Activated T-helper 2 cell treated with anti-CD3 and anti-CD28 coated beads, Interferon-gamma antibody, Interleukin-2, Interleukin-4, amounts not matched to agents 10 μg/mL and 5 μg/mL and 100 μg/mL, durations not matched to agents 14 hours and 24 hours and 36 hours (primary cell): Measurements from ENCODE around the gene HMG20A. TPM values are rescaled to one million over a fixed set of nuclear protein-coding genes. Genes with fewer than 3 reads are reported as not detected.

Experiments used
- DNase-seq: peaks from one replicate; pipeline ENCODE4 v3.0.0; 2021; ENCODE audit warnings: low spot score
- H3K27ac Mint-ChIP-seq: one replicate; pipeline ENCODE4 v1.8.0; 2021; ENCODE audit warnings: mixed read lengths
- H3K27me3 Mint-ChIP-seq: one replicate; pipeline ENCODE4 v1.8.0; 2021; ENCODE audit warnings: low read depth, mixed read lengths
- H3K36me3 Mint-ChIP-seq: one replicate; pipeline ENCODE4 v1.8.0; 2021; ENCODE audit warnings: low read depth, mixed read lengths
- H3K4me1 Mint-ChIP-seq: one replicate; pipeline ENCODE4 v1.8.0; 2021; ENCODE audit warnings: low read depth, mixed read lengths
- H3K4me3 Mint-ChIP-seq: one replicate; pipeline ENCODE4 v1.8.0; 2021; ENCODE audit warnings: low read depth, mild to moderate bottlenecking, moderate library complexity, mixed read lengths
- H3K9me3 Mint-ChIP-seq: one replicate; pipeline ENCODE4 v1.8.0; 2021; ENCODE audit warnings: mixed read lengths
- intact Hi-C: fragments of 100-400 bp; cut with micrococcal nuclease; formaldehyde crosslinking; loops from one replicate; pipeline ENCODE4 v1.15.1; 2023
- total RNA-seq: library from RNA; stranded (reverse); gene quantifications from 2 replicates; pipeline ENCODE4 v1.2.3, GENCODE V29; 2022

HMG20A gene
- total RNA-seq, 1 donor from 2014 or later: 43.8 TPM

DNA sequence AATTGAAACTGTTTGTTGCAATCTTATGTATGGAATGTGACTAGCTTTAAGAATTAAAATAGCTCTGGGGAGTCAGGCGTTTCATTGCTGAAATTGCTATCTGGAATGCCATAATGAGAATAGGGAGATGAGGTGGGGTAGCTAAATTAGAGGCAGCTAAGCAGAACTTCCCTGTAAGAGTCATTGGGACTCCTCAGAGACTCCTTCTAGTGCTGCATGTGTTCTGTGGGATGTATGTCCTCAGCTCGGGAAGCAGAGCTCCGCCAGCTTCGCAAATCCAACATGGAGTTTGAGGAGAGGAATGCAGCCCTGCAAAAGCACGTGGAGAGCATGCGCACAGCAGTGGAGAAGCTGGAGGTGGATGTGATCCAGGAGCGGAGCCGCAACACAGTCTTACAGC is 57.4 kb downstream of the HMG20A start:
- Mint-ChIP-seq H3K36me3 (peaks cover 53% of the 10 kb centered on the region), H3K4me3 (no peak overlapping the region), H3K9me3 (no peaks in the 10 kb centered on the region), H3K27ac (no peak overlapping the region), H3K4me1 (peaks cover 9% of the 10 kb centered on the region), H3K27me3 (no peaks in the 10 kb centered on the region)
- no peak for DNase-seq
- intact Hi-C loops: no loop called here

DNA sequence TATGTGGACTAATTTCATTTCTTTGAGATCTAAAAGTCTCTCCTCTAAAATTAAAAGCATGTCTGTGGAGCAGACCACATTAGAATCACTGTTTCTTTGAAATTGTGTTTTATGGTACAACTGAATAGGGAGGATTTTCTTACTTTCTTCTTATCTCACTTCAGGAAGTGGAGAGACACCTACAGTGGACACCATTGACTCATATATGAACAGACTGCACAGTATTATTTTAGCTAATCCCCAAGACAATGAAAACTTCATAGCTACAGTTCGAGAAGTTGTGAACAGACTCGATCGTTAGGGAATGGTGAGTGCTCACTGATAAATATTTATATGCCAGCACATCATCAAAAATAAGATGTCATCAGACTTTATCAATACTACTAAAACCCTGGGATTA is 58.3 kb downstream of the HMG20A start:
- peaks cover 52% of the 10 kb centered on the region for H3K36me3 Mint-ChIP-seq
- H3K4me3 Mint-ChIP-seq: no peak overlapping the region
- H3K9me3 Mint-ChIP-seq: no peaks in the 10 kb centered on the region
- no peak overlapping the region for H3K27ac Mint-ChIP-seq
- DNase-seq: no peak
- intact Hi-C loops: no loop called here
- peaks cover 9% of the 10 kb centered on the region for H3K4me1 Mint-ChIP-seq
- no peaks in the 10 kb centered on the region for H3K27me3 Mint-ChIP-seq

DNA sequence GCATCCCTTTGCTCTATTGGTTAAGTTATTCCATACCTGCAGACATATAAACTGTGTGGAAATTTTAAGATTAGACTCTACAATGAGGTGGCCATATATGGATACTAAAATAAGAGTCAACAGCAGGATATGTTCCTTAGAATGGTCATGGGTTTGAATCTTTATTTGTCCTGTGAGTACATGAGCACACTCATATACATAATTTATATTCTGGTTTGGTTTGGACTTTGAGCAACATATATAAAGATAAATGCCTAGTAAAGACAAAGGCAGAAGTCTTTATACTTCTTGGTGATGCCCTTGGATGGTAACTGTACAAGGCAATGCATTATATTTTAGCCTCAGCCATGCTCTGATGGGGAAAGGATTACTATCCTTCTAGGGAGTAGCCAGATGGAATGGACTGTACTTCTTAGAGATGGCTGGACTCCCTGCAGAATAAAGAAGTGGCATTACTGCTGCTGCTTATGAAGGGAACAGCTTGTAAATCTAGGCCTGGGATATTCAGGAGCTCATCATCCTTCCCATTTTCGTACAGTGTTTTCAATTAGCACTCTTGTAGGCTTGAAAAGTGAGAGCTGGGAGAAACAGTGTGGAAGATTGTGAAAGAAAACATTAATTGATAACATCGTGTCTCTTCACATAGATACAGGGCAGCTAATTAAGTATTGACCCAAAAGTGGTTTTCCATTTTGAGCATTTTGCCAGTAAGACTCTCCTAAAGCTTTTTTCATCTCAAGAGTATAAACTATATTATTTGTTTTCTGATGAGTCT is 60.4 kb downstream of the HMG20A start:
- no peaks in the 10 kb centered on the region for H3K27me3 Mint-ChIP-seq
- H3K27ac Mint-ChIP-seq: no peak overlapping the region
- H3K4me3 Mint-ChIP-seq: no peak overlapping the region
- H3K4me1 Mint-ChIP-seq: peaks cover 9% of the 10 kb centered on the region
- peaks cover 52% of the 10 kb centered on the region for H3K36me3 Mint-ChIP-seq
- H3K9me3 Mint-ChIP-seq: no peaks in the 10 kb centered on the region
- intact Hi-C loops: no loop called here
- no peak for DNase-seq

DNA sequence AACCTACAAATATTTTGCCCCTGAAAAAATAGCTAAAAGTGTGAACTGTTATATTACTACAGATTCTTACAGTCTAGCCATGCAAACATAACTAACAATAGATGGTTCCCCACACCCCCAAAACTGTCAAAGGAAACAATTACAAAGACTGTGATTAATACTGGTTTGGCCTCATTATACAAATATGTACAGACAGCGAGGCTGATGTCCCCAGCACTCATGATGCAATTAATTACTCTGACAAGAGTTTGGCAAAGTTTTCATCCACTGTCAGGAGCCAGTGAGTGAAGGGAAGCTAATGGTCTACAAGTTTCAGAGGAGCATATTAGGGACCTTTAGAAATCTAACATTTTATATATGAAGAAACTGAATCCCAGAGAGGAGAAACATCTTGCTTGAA is 61.0 kb downstream of the HMG20A start:
- Mint-ChIP-seq H3K9me3 (no peaks in the 10 kb centered on the region), H3K27me3 (no peaks in the 10 kb centered on the region), H3K27ac (no peak overlapping the region), H3K36me3 (peaks cover 51% of the 10 kb centered on the region), H3K4me1 (peaks cover 9% of the 10 kb centered on the region), H3K4me3 (no peak overlapping the region)
- intact Hi-C loops: no loop called here
- DNase-seq: no peak

DNA sequence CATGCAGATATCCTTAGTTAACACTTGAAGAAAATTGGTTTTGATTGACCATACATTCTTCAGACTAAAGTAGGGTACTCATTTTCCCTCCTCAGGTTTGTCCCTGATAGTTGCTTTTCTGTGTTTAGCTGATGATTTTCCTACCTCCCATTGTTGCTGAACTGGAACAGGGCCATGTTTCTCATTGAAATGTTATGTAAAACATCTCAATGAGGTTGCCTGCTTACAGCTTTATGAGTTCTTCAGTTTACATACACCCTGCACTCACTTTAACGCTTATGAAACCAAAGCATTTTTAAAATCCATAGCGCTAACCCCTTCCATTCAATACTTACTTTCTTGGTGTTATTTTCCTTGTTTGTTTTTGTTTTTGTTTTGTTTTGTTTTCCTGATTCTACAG is 61.9 kb downstream of the HMG20A start:
- H3K27ac Mint-ChIP-seq: no peak overlapping the region
- no peak overlapping the region for H3K4me3 Mint-ChIP-seq
- H3K27me3 Mint-ChIP-seq: no peaks in the 10 kb centered on the region
- peaks cover 54% of the 10 kb centered on the region for H3K36me3 Mint-ChIP-seq
- intact Hi-C loops: no loop called here
- no peak for DNase-seq
- no peaks in the 10 kb centered on the region for H3K9me3 Mint-ChIP-seq
- H3K4me1 Mint-ChIP-seq: peaks cover 16% of the 10 kb centered on the region

DNA sequence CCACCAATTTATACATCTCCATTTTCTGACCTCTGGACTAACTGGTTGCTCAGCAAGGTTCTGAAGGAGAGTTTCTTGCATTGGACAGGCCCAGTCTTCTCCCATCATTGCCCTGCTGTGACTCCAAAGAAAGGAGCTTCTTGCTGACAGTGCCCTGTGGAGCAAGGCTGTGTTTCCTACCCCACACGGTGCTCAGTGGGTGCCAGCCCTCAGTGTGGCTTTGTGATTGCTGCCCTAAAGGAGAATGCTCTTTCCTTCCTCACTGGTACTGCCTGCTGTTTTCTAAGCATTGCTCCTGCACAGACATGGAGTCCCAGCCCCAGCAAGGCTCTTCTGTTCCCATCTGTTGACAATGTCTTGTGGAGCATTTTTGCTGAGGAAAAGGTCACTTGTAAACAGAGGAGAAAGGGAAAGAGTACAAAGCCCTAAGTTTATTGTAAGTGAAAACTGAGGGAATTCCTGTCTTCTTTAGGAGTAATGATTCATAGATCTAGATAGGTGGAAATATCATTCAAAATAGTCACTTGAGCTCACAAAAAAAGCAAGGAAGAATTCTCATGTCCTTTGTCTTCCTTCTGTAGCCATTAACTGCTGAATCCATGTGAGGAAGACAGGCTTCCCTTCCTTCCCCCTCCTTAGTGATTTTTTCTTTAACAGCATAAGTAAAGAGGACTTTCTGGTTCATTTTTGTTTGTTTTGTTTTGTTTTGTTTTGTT is 62.9 kb downstream of the HMG20A start:
- peaks cover 14% of the 10 kb centered on the region for H3K4me1 Mint-ChIP-seq
- DNase-seq: no peak
- peaks cover 45% of the 10 kb centered on the region for H3K36me3 Mint-ChIP-seq
- H3K27ac Mint-ChIP-seq: no peak overlapping the region
- H3K4me3 Mint-ChIP-seq: no peak overlapping the region
- H3K9me3 Mint-ChIP-seq: no peaks in the 10 kb centered on the region
- intact Hi-C loops: no loop called here
- H3K27me3 Mint-ChIP-seq: no peaks in the 10 kb centered on the region

DNA sequence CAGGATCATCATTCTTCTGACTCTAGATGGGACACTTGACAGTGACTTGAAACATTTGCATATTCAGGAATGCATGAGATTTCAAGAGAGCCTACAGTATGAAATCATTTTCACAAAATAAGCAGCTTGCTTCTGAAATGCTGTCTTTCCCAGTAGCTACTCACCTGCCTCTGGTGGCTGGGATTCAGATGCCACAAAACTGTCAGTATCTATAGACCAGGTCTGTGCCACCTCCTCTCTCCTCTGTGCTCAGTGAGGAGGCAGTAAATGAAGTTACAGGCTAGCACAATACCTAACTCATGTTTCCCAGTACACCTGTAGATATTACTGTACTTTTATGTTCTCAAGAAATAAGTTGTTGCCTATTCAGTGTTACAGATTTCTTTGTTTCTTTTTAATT is 64.3 kb downstream of the HMG20A start:
- no peak overlapping the region for H3K4me3 Mint-ChIP-seq
- H3K4me1 Mint-ChIP-seq: peaks cover 6% of the 10 kb centered on the region
- DNase-seq: no peak
- H3K36me3 Mint-ChIP-seq: peaks cover 33% of the 10 kb centered on the region
- no peak overlapping the region for H3K27ac Mint-ChIP-seq
- no peaks in the 10 kb centered on the region for H3K9me3 Mint-ChIP-seq
- H3K27me3 Mint-ChIP-seq: no peaks in the 10 kb centered on the region
- intact Hi-C loops: no loop called here

DNA sequence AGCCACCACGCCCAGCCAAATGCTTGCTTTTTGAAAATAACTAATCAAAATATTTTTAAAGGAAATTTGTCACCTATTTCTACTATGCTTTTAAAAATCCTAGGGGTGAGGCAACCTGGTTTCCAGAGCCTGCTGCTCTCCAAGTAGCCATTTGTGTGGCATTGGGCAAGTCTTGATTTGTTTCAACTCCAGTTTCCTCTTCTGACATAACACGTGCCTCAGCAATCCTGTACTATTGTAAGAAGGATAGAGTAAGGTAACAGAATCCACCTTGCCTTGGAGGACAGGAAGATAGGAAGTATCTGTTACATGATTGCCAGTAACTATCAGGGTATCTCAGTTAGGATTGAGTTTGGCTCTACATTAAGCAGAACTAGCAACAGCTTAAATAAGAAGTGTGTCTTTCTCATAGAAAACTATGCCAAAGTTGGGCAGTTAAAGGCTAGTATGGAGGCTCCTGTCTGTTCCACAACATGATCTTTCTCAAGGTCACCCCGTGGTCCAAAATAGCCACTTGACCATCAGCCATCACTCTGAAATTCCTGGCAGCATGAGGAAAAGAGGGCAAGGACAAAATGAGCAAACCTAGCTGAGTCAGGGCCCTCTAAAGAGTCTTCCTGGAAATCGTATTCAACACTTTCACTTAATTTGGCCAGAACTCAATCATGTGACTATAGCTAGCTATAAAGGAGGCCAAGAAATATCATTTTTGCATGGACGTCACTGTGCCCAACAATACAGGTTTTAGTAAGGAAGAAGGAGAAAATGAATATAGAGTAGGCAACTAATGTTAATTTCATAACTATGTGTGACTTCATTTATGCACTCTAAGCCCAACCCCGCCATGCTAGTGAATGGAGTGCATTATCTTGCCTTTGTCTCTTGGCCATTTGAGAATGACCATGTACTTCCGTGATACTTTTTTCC is 66.1 kb downstream of the HMG20A start:
- Mint-ChIP-seq H3K27me3 (no peaks in the 10 kb centered on the region), H3K36me3 (peaks cover 30% of the 10 kb centered on the region), H3K4me1 (peaks cover 6% of the 10 kb centered on the region), H3K9me3 (no peaks in the 10 kb centered on the region), H3K4me3 (no peak overlapping the region), H3K27ac (peak overlapping the region; percentile 39)
- intact Hi-C loops: no loop called here
- no peak for DNase-seq

DNA sequence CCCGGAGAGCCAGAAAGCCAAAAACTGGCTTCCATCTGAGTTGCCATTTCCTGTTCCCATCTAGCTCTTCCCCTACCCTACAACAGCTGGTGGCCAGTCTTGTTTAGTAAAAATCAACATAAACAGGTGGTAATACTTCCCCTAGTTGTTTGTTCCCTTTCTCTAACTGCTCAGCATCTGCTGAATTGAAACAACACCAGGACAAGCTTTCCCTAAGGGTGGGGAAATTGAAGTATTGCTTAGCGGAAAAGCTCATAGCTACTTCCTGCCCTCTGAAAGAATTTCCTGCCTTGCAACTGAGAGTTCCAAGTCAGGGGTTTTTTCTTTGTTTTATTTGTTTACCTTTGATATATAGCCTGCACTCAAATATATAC is 66.8 kb downstream of the HMG20A start:
- H3K36me3 Mint-ChIP-seq: peaks cover 30% of the 10 kb centered on the region
- DNase-seq: no peak
- no peaks in the 10 kb centered on the region for H3K9me3 Mint-ChIP-seq
- intact Hi-C loops: no loop called here
- H3K4me1 Mint-ChIP-seq: peaks cover 6% of the 10 kb centered on the region
- no peak overlapping the region for H3K4me3 Mint-ChIP-seq
- H3K27me3 Mint-ChIP-seq: no peaks in the 10 kb centered on the region
- H3K27ac Mint-ChIP-seq: peak overlapping the region; percentile 39

DNA sequence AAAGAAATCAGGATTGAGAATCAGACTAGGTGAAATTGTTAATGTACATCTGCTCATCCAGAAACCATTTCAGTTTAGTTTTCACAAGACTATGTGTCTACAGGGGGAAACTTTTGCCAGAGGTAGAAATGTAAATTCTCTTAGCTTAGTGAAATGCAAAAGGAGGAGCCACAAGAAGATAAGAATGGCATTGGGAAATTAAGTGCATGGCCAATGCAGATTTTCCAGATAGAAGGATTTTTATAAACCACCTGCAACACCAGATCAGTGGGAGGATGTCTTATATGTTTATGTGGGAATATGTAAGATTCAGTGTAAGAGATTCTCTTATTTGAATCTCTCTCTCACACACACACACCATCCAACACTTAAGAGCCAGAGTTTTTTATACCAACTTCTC is 67.2 kb downstream of the HMG20A start:
- Mint-ChIP-seq H3K9me3 (no peaks in the 10 kb centered on the region), H3K4me3 (no peak overlapping the region), H3K27me3 (no peaks in the 10 kb centered on the region), H3K4me1 (peaks cover 9% of the 10 kb centered on the region), H3K36me3 (peaks cover 26% of the 10 kb centered on the region), H3K27ac (no peak overlapping the region)
- intact Hi-C loops: no loop called here
- DNase-seq: no peak

DNA sequence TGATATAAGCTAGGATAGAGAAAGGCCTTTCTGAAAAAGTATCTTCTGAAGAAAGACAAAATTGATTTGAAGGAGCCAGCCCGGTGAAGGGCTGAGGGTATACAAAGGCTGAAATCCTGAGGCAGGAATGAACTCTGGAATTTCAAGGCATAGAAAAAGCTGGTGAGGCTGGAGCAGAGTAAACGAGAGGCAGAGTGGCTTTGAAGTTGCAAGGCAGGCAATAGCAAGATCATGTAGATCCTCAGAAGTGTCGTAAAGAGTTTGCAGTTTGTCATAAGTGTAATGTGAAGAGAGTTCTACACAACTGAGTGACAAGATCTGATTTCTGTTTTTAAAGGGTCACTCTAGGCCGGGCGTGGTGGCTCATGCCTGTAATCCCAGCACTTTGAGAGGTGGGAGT is 69.0 kb downstream of the HMG20A start:
- no peaks in the 10 kb centered on the region for H3K9me3 Mint-ChIP-seq
- H3K27me3 Mint-ChIP-seq: no peaks in the 10 kb centered on the region
- no peak overlapping the region for H3K4me3 Mint-ChIP-seq
- no peak overlapping the region for H3K27ac Mint-ChIP-seq
- intact Hi-C loops: loop anchor here (5.0 to 10.0 kb wide), 2 partner anchors 67 to 555 kb away; partner anchors contain the start of genes HMG20A, PEAK1 and RCN2
- DNase-seq: no peak
- H3K4me1 Mint-ChIP-seq: peaks cover 21% of the 10 kb centered on the region
- peaks cover 13% of the 10 kb centered on the region for H3K36me3 Mint-ChIP-seq

DNA sequence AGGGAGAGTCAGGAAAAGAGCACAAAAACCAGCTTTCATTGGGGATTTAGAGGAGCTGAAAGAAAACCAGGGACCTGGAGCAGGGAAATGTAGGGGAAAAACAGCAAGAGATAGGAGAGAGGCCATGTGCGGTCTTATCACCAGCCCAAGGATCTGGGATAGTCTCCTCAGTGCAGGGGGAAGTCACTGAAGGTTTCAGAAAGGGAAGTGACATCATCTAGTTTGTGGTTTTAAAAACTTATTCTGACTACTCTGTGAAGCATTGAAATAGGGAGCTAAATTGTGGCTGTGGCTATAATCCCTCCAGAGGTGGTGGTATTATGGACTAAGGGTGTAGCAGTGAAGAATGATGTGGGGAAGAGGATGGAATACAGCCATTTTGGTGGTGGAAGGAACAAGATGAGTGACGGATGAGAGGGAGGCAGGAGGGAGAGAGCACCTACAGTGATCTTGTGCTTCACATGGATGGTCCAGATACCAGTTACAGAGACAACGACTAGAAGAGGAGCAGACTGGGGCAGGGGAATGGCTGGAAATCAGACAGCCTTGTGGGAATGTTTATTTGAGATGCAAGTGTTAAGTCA is 72.7 kb downstream of the HMG20A start:
- peak overlapping the region; percentile 8 for H3K27ac Mint-ChIP-seq
- intact Hi-C loops: loop anchor here (5.0 to 10.0 kb wide), 2 partner anchors 71 to 559 kb away; partner anchors contain the start of genes HMG20A, PEAK1 and RCN2
- DNase-seq: no peak
- no peaks in the 10 kb centered on the region for H3K27me3 Mint-ChIP-seq
- H3K9me3 Mint-ChIP-seq: no peaks in the 10 kb centered on the region
- H3K4me1 Mint-ChIP-seq: peaks cover 15% of the 10 kb centered on the region
- H3K36me3 Mint-ChIP-seq: no peaks in the 10 kb centered on the region
- H3K4me3 Mint-ChIP-seq: no peak overlapping the region
